H1 (cell line): ENCODE data around the gene STXBP5. TPM values are rescaled to one million over a fixed set of nuclear protein-coding genes. Genes with fewer than 3 reads are reported as not detected.

Experiments
- CTCF ChIA-PET: fragments of 300-600 bp; sonication (Branson Sonifier 250); formaldehyde crosslinking; loops from one replicate; lab custom pipeline; 2021; ENCODE audit not compliant: partially characterized antibody; lab: Charles Lee
- POLR2A ChIA-PET: fragments of 300-600 bp; sonication (Branson Sonifier 250); formaldehyde crosslinking; loops from one replicate; lab custom pipeline; 2021; ENCODE audit warnings: inconsistent platforms; ENCODE audit not compliant: partially characterized antibody; lab: Charles Lee
- DNase-seq, 2 experiments: peaks; one replicate each; pipeline versions ENCODE4 v3.0.0 to v3.0.0-alpha.2; 2010 to 2022; ENCODE audit warnings: low spot score in 2 of 2, low read depth in 1 of 2, mixed read lengths in 1 of 2
- FAIRE-seq: peaks from 2 replicates; lab custom pipeline; 2011; peaks lifted over from hg19 to GRCh38; lab: Jason Lieb, UNC
- H2AFZ ChIP-seq: 2 replicates; pipeline ENCODE4 v1.8.1; 2012; ENCODE audit warnings: low read length, inconsistent platforms
- H2AK5ac ChIP-seq: 2 replicates; pipeline ENCODE4 v1.6.1; 2013; ENCODE audit warnings: low read depth, low read length
- H2BK120ac ChIP-seq: replicated peaks from 2 replicates; pipeline ENCODE3; 2013; ENCODE audit warnings: low read depth, low read length, inconsistent platforms
- H2BK12ac ChIP-seq: 2 replicates; pipeline ENCODE4 v1.6.1; 2013; ENCODE audit warnings: low read depth, low read length
- H2BK15ac ChIP-seq: 2 replicates; pipeline ENCODE4 v1.6.1; 2013; ENCODE audit warnings: low read length
- H2BK20ac ChIP-seq: 2 replicates; pipeline ENCODE4 v1.6.1; 2013; ENCODE audit warnings: low read length
- H2BK5ac ChIP-seq: 2 replicates; pipeline ENCODE4 v1.6.1; 2013; ENCODE audit warnings: low read depth, low read length
- H3K14ac ChIP-seq: 2 replicates; pipeline ENCODE4 v1.6.1; 2013; ENCODE audit warnings: inconsistent platforms; ENCODE audit not compliant: insufficient read length
- H3K18ac ChIP-seq: 2 replicates; pipeline ENCODE4 v1.6.1; 2013; ENCODE audit warnings: low read length; ENCODE audit errors: extremely low read depth
- H3K23ac ChIP-seq: 2 replicates; pipeline ENCODE4 v1.6.1; 2013; ENCODE audit warnings: inconsistent platforms; ENCODE audit not compliant: insufficient read length
- H3K23me2 ChIP-seq: 2 replicates; pipeline ENCODE4 v1.6.1; 2013; ENCODE audit warnings: low read depth, low read length
- H3K27ac ChIP-seq: 2 replicates; pipeline ENCODE4 v1.6.1; 2011; ENCODE audit warnings: low read depth, low read length, inconsistent platforms
- H3K27me3 ChIP-seq, 4 experiments: replicated peaks in 1 of 4; 1 replicate in 1 of 4; 2 replicates in 3 of 4; pipeline versions ENCODE4 v1.6.1 to v1.8.1; 2011 to 2013; ENCODE audit warnings: low read length in 3 of 4, mild to moderate bottlenecking in 3 of 4, inconsistent platforms in 2 of 4, mixed read lengths in 2 of 4, moderate library complexity in 1 of 4; ENCODE audit not compliant: control insufficient read depth in 3 of 4, insufficient read depth in 3 of 4; ENCODE audit errors: extremely low read depth in 1 of 4
- H3K36me3 ChIP-seq, 4 experiments: 2 replicates each; pipeline versions ENCODE4 v1.6.1 to v1.8.1; 2011 to 2013; ENCODE audit warnings: mild to moderate bottlenecking in 4 of 4, low read length in 3 of 4, moderate library complexity in 2 of 4, control low read depth in 1 of 4, inconsistent platforms in 1 of 4; ENCODE audit not compliant: insufficient read depth in 4 of 4, control insufficient read depth in 2 of 4
- H3K4ac ChIP-seq: replicated peaks from 2 replicates; pipeline ENCODE3; 2013; ENCODE audit warnings: low read length, low read depth, mixed read lengths, inconsistent platforms; ENCODE audit not compliant: insufficient read length
- H3K4me1 ChIP-seq, 4 experiments: replicated peaks in 1 of 4; 1 replicate in 1 of 4; 2 replicates in 3 of 4; pipeline versions ENCODE4 v1.6.1 to v1.8.1; 2011 to 2013; ENCODE audit warnings: low read length in 3 of 4, inconsistent platforms in 2 of 4, mixed read lengths in 1 of 4; ENCODE audit not compliant: insufficient read depth in 4 of 4, control insufficient read depth in 3 of 4
- H3K4me2 ChIP-seq, 2 experiments: 2 replicates each; pipeline versions ENCODE4 v1.6.1 to v1.8.1; 2011 to 2013; ENCODE audit warnings: low read depth in 2 of 2, low read length in 2 of 2, control low read depth in 1 of 2, inconsistent platforms in 1 of 2, mild to moderate bottlenecking in 1 of 2; ENCODE audit not compliant: insufficient read depth in 1 of 2
- H3K4me3 ChIP-seq, 4 experiments: fragments of 200-600, 300-600 bp in 1 of 4; sonication (generic), shearing (Covaris generic), sonication (Bioruptor Twin) in 1 of 4; 2 replicates each; pipeline versions ENCODE4 v1.5.1 to v1.8.1; 2011 to 2016; ENCODE audit warnings: low read length in 4 of 4, low read depth in 3 of 4, control low read depth in 2 of 4, inconsistent platforms in 2 of 4, mild to moderate bottlenecking in 2 of 4, mixed read lengths in 1 of 4, moderate library complexity in 1 of 4; ENCODE audit not compliant: insufficient read depth in 2 of 4; ENCODE audit errors: extremely low read depth in 1 of 4
- H3K56ac ChIP-seq: replicated peaks from 2 replicates; pipeline ENCODE3; 2013; ENCODE audit warnings: low read depth, mild to moderate bottlenecking, mixed read lengths, low read length, inconsistent platforms; ENCODE audit not compliant: insufficient read length
- H3K79me1 ChIP-seq: 2 replicates; pipeline ENCODE4 v1.6.1; 2013; ENCODE audit warnings: low read depth, low read length, control low read depth
- H3K79me2 ChIP-seq, 2 experiments: 2 replicates each; pipeline versions ENCODE4 v1.6.1 to v1.8.1; 2012 to 2013; ENCODE audit warnings: low read length in 2 of 2, mild to moderate bottlenecking in 2 of 2, inconsistent platforms in 1 of 2; ENCODE audit not compliant: insufficient read depth in 2 of 2, control insufficient read depth in 1 of 2
- H3K9ac ChIP-seq, 4 experiments: replicated peaks in 1 of 4; 1 replicate in 1 of 4; 2 replicates in 3 of 4; pipeline versions ENCODE4 v1.6.1 to v1.8.1; 2011 to 2013; ENCODE audit warnings: low read depth in 3 of 4, low read length in 3 of 4, control low read depth in 2 of 4, mild to moderate bottlenecking in 2 of 4, moderate library complexity in 2 of 4, inconsistent platforms in 1 of 4; ENCODE audit errors: extremely low read depth in 1 of 4
- H3K9me3 ChIP-seq, 2 experiments: 2 replicates each; pipeline versions ENCODE4 v1.6.1 to v1.8.1; 2012 to 2013; ENCODE audit warnings: mild to moderate bottlenecking in 2 of 2, moderate library complexity in 2 of 2, control low read depth in 1 of 2, inconsistent platforms in 1 of 2, low read depth in 1 of 2, low read length in 1 of 2, mixed read lengths in 1 of 2; ENCODE audit not compliant: insufficient read depth in 2 of 2
- H4K20me1 ChIP-seq, 2 experiments: replicated peaks in 1 of 2; 2 replicates each; pipeline versions ENCODE3 to v1.8.1; 2011 to 2013; ENCODE audit warnings: inconsistent platforms in 2 of 2, low read length in 2 of 2, mild to moderate bottlenecking in 1 of 2; ENCODE audit not compliant: insufficient read depth in 2 of 2, control insufficient read depth in 1 of 2
- H4K5ac ChIP-seq: 2 replicates; pipeline ENCODE4 v1.6.1; 2013; ENCODE audit warnings: low read length, low read depth, mixed read lengths, inconsistent platforms; ENCODE audit not compliant: insufficient read length
- H4K8ac ChIP-seq: 2 replicates; pipeline ENCODE4 v1.8.0; 2013; ENCODE audit warnings: mild to moderate bottlenecking, moderate library complexity, low read length, inconsistent platforms; ENCODE audit not compliant: insufficient read depth; ENCODE audit errors: extremely low read depth
- H4K91ac ChIP-seq: replicated peaks from 2 replicates; pipeline ENCODE3; 2013; ENCODE audit warnings: low read length, mixed read lengths, inconsistent platforms; ENCODE audit not compliant: insufficient read length
- ASH2L ChIP-seq: fragments of 200-600, 300-600 bp; sonication (generic); IDR thresholded peaks from one replicate; pipeline ENCODE4 v1.7.1; 2017; ENCODE audit warnings: low read length
- HDAC6 ChIP-seq: IDR thresholded peaks from one replicate; pipeline ENCODE4 v1.7.1; 2012; ENCODE audit warnings: low read depth, mild to moderate bottlenecking, inconsistent platforms, low read length, moderate library complexity
- POLR2A ChIP-seq, 2 experiments: IDR thresholded peaks; 1 replicate in 1 of 2; 2 replicates in 1 of 2; pipeline ENCODE4 v1.6.1; 2011; ENCODE audit warnings: low read depth in 2 of 2, low read length in 2 of 2, mild to moderate bottlenecking in 2 of 2; ENCODE audit errors: control extremely low read depth in 1 of 2
- WGBS, 2 experiments: shearing (Covaris generic) in 1 of 2; methylation state at CpG; one replicate each; pipeline versions ENCODE4 v1.1.6 to v1.1.7; 2013 to 2015; ENCODE audit warnings: low lambda C conversion rate in 2 of 2, mixed read lengths in 2 of 2, inconsistent platforms in 1 of 2, low coverage in 1 of 2, missing lambda C conversion rate in 1 of 2; ENCODE audit not compliant: insufficient replicate concordance in 2 of 2, insufficient coverage in 1 of 2, insufficient read length in 1 of 2; ENCODE audit errors: extremely low coverage in 1 of 2, missing lambda C conversion rate in 1 of 2; 5-methylcytosine and 5-hydroxymethylcytosine counted together
- polyA plus RNA-seq, 7 experiments: library from polyadenylated mRNA; depleted of rRNA in 3 of 7; stranded (reverse) in 5 of 7; unstranded in 2 of 7; fragments of >200 nt in 5 of 7; fragments of 200-250 nt in 2 of 7; gene quantifications; 1 replicate in 5 of 7; 2 replicates in 1 of 7; 4 replicates in 1 of 7; pipeline versions ENCODE4 v1.2.1 to v1.2.3, GENCODE V29; 2011 to 2013; ENCODE audit warnings: missing spikeins in 2 of 7, mixed read lengths in 2 of 7
- total RNA-seq: library from RNA; stranded (reverse); fragmentation: NEBNext Ultra II Directional; extraction: Animal tissue kit (Norgen Biotek cat#: 25700); gene quantifications from 2 replicates; pipeline ENCODE4 v1.2.1, GENCODE V29; 2021

STXBP5 gene
- total and polyA plus RNA-seq, 2 of the 8 experiments (the other 6 are each of a cell fraction or from before 2014, with no cell fraction given): 2.7 to 10.8 TPM

GRCh38 chr6:147194652-147195411 is 9.4 kb upstream of the STXBP5 start:
- no peak overlapping the region for H3K9ac ChIP-seq
- H3K23me2 ChIP-seq: no peaks in the 10 kb centered on the region
- 89% methylated on average over 6 of the region's 6 CpGs; no CpG with 5 or more reads in 1 of the 2 experiments for WGBS, 2 experiments
- H3K9me3 ChIP-seq: no peaks in the 10 kb centered on the region
- CTCF ChIA-PET: no interaction called here
- no peaks in the 10 kb centered on the region for H3K79me2 ChIP-seq
- H3K4me2 ChIP-seq: no peak overlapping the region
- H2BK120ac ChIP-seq: no peak overlapping the region
- no peak overlapping the region for H3K18ac ChIP-seq
- no peak overlapping the region for H3K56ac ChIP-seq
- POLR2A ChIA-PET: no interaction called here
- H3K4me3 ChIP-seq: no peak overlapping the region
- DNase-seq: no peak
- H3K79me1 ChIP-seq: no peaks in the 10 kb centered on the region
- no peak overlapping the region for H3K27ac ChIP-seq
- H2BK5ac ChIP-seq: no peak overlapping the region
- H3K14ac ChIP-seq: no peak overlapping the region
- FAIRE-seq: no peak
- H4K8ac ChIP-seq: no peak overlapping the region
- TF ChIP-seq ASH2L: no peak
- no peak for TF ChIP-seq HDAC6
- TF ChIP-seq POLR2A (IDR thresholded peaks at IDR 0.05; ENCODE audit: control extremely low read depth in 1 of 2, low read depth in 2 of 2, low read length in 2 of 2): no peak
- no peak overlapping the region for H2BK12ac ChIP-seq
- H4K91ac ChIP-seq: no peak overlapping the region
- no peak overlapping the region for H2BK20ac ChIP-seq
- H4K20me1 ChIP-seq: no peaks in the 10 kb centered on the region
- H3K36me3 ChIP-seq: no peaks in the 10 kb centered on the region
- H3K4me1 ChIP-seq: no peaks in the 10 kb centered on the region
- no peak overlapping the region for H4K5ac ChIP-seq
- no peaks in the 10 kb centered on the region for H3K27me3 ChIP-seq
- no peak overlapping the region for H2BK15ac ChIP-seq
- H2AK5ac ChIP-seq: no peak overlapping the region
- H3K23ac ChIP-seq: no peak overlapping the region
- H2AFZ ChIP-seq: no peak overlapping the region
- H3K4ac ChIP-seq: no peak overlapping the region
